ENCODE results near the gene HLX. TPM values are rescaled to one million over a fixed set of nuclear protein-coding genes. Genes with fewer than 3 reads are reported as not detected.
A peak's percentile ranks its signal among the peaks of the same experiment; 100 is the strongest.

Gene HLX
- total and polyA plus RNA-seq, 11 donors: 3.3 to 14.8 (median 6.7) TPM

GRCh38 chr1:220906561-220907334 is 27.5 kb downstream of the HLX start:
- no peak for DNase-seq
- intact Hi-C loops (cut with DNase I): loop anchor here in 9 of 10 donors (5.0 to 10.0 kb wide), 6 partner anchors 88 to 528 kb away; no protein-coding TSS in a partner anchor
- 70 to 75% (median 73%) methylated on average over 2 of the region's 2 CpGs for WGBS, 4 donors

DNA sequence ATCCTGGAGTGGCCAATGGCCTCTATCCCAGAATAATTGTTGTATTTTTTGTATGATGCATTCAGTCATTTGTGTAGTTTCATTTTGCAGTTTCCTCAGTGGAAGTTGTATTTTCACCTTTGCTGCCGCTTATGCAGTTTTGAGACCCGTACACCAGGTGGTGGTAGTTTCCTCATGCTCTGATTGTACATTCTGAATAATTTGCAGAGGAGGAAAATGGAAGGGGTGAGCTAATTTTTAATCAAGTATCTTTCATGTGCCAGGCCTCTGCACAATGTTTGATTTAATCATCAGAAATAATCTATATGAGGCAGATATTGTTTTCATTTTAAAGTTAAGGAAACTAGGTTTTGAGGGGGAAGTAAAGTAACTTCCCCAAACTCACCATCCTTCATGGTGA is 29.5 kb downstream of the HLX start:
- Histone ChIP-seq H3K27me3 (no peaks in the 10 kb centered on the region), H3K4me3 (no peak overlapping the region), H3K4me1 (peaks cover 0 to 8% (median 0%) of the 10 kb centered on the region in 12 donors), H3K27ac (no peak overlapping the region), H3K9me3 (no peaks in the 10 kb centered on the region), H3K36me3 (no peaks in the 10 kb centered on the region)
- intact Hi-C loops (cut with DNase I): loop anchor here in 9 of 10 donors (1.0 to 10.0 kb wide), 9 partner anchors 86 to 526 kb away; no protein-coding TSS in a partner anchor
- WGBS, 4 donors: 34 to 47% (median 44%) methylated on average over 2 of the region's 2 CpGs
- TF ChIP-seq CTCF (IDR thresholded peaks at IDR 0.05): peak; percentile 19 to 72 (median 61)
- no peak for TF ChIP-seq POLR2A (IDR thresholded peaks at IDR 0.05)
- DNase-seq (no peak), ATAC-seq (peak in 1 of 4 donors; percentile 45)

More at GRCh38 chr1:220906561-220907334, 27.5 kb downstream of the HLX start:
- ATAC-seq: no peak
- Histone ChIP-seq H3K27me3 (no peaks in the 10 kb centered on the region), H3K27ac (no peak overlapping the region), H3K4me1 (peaks cover 0 to 8% (median 0%) of the 10 kb centered on the region in 12 donors), H3K9me3 (no peaks in the 10 kb centered on the region), H3K4me3 (no peak overlapping the region), H3K36me3 (no peaks in the 10 kb centered on the region)
- TF ChIP-seq CTCF (IDR thresholded peaks at IDR 0.05) (no peak), POLR2A (IDR thresholded peaks at IDR 0.05) (no peak)

- intact Hi-C loops (cut with DNase I): loop anchor here in 2 of 10 donors (10.0 kb wide), 2 partner anchors 115 to 365 kb away; no protein-coding TSS in a partner anchor
Observed at GRCh38 chr1:220910021-220910420, 30.8 kb downstream of the HLX start.

More at GRCh38 chr1:220910021-220910420, 30.8 kb downstream of the HLX start:
- Histone ChIP-seq H3K27me3 (no peaks in the 10 kb centered on the region), H3K27ac (no peak overlapping the region), H3K9me3 (no peaks in the 10 kb centered on the region), H3K4me3 (no peak overlapping the region), H3K36me3 (no peaks in the 10 kb centered on the region), H3K4me1 (peaks cover 0 to 19% (median 0%) of the 10 kb centered on the region in 12 donors)
- no peak for DNase-seq
- TF ChIP-seq CTCF (IDR thresholded peaks at IDR 0.05): no peak
- TF ChIP-seq POLR2A (IDR thresholded peaks at IDR 0.05): no peak
- 85 to 94% (median 92%) methylated on average over 5 of the region's 5 CpGs for WGBS, 4 donors
- ATAC-seq: no peak
